GM11168 (cell line): ENCODE data around the gene DCLK1.

ENCODE experiments used
- in situ Hi-C: fragments of 300-500 bp; cut with MboI; formaldehyde crosslinking; loops from one replicate; pipeline ENCODE4 v1.12.0; 2022; ENCODE audit warnings: low sequenced_read_pairs; ENCODE audit not compliant: unreplicated experiment

The DCLK1 gene

GRCh38 chr13:35884211-35884760, 246.9 kb downstream of the DCLK1 start:
- in situ Hi-C loops, result no loop called here

DNA sequence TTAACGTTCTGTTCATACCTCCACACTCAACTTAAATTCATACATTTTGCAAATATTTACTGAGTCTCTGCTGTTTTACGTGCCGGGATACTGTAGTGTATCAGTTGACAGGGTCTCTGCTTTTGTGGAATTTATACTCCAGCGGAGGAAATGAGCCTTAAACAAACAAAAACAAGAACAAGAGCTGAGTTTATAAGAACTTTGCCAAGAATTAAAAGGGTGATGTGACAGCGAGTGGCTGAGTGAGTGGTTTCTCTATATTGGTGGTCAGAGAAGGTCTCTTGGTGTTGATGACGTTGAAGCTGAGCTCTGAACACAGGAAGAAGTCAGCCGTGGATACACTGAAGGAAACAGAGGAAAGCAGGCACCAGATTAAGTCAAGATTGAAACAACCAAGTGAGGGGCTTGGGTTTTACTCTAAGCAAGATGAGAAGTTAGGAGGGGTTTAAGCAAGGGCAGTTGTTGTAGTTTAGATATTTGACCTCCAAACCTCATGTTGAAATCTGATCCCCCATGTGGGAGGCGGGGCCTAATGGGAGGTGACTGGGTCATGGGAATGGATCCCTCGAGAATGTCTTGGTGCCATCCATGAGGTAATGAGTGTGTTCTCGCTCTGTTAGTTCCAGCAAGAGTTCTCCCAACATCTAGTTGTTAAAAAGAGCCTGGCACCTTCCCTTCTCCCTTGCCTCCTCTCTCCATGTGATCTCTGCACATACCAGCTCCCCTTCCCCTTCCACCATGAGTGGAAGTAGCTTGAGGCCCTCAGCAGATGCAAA, 248.3 kb downstream of the DCLK1 start:
- in situ Hi-C loops, result no loop called here

GRCh38 chr13:35881360-35881759, 249.8 kb downstream of the DCLK1 start:
- in situ Hi-C loops, result no loop called here

- in situ Hi-C loops, result no loop called here
Observed at GRCh38 chr13:35879111-35879510, 252.1 kb downstream of the DCLK1 start.

DNA sequence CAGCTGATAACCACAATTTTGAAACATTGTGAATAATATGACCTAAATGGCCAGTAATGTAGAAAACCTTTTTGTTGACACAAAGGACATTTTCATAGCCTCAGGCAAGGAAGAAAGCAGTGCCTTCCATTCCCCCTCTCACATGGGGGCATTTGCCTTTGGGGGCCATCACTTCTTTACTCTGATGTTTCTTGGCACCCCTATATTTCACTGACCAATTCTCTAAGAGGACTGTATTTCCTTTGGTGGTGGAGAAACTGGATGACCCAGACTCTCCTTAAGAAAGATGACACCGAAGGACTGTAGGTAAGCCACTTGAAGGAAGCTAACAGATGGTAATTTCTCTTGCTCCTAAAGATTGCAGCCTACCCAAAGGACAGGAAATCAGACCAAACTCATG, 254.6 kb downstream of the DCLK1 start:
- in situ Hi-C loops, result no loop called here

DNA sequence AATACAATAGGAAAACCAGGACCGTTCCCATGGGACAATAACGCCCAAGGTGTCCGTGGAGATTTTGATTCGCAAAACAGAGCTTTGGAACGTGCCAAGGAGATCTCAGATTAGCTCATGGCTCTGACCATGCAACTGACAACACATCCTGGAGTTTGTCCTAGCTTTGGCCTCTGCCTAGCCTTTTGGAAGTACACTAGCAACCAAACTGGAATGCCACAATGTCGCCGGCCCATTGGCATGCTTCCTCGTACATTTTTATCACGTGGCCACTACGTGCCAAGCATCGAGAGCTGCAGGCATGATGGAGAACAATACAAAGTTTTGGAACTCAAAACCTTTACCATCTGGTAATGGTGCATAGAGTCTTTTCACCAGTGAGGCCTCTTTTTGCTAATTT, 256.5 kb downstream of the DCLK1 start:
- in situ Hi-C loops, result no loop called here

DNA sequence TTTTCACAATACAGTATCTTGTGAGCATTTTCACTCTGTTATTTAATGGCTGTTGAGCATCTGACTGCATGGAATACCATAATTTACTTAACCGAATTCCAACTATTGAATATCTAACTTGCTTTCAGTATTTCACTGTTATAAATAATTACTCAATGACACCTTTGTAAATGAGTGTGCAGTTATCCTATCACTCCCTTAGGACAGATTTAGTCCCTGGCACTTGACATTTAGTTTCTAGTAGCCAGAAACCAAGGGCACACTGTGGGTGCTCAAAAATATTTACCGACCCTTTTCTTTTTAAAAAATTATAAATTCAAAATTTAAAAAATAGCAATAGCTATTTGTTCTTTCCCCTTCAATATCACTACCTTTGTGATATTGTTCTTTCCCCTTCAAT, 258.8 kb downstream of the DCLK1 start:
- in situ Hi-C loops, result no loop called here

DNA sequence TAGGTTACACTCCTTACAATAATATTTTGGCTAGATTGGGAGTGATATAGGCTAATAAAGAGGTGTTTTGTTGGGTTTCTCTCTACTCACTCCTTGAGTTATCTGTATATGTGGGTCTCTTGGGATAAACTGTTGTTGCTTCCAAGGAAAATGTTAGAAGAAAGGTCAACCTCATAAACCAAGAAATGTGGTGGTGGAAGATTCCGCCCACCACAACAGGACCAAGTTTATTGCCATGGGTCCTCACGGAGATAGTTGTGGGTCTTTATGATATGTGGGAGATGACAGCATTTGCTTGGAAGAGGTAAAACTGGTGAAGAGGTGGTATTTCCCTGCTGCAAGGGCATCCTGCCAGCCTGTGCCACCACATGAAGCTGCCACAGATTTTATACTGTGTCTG, 259.6 kb downstream of the DCLK1 start:
- in situ Hi-C loops, result no loop called here

- in situ Hi-C loops, result no loop called here
Observed at GRCh38 chr13:35866801-35867200, 264.4 kb downstream of the DCLK1 start.

DNA sequence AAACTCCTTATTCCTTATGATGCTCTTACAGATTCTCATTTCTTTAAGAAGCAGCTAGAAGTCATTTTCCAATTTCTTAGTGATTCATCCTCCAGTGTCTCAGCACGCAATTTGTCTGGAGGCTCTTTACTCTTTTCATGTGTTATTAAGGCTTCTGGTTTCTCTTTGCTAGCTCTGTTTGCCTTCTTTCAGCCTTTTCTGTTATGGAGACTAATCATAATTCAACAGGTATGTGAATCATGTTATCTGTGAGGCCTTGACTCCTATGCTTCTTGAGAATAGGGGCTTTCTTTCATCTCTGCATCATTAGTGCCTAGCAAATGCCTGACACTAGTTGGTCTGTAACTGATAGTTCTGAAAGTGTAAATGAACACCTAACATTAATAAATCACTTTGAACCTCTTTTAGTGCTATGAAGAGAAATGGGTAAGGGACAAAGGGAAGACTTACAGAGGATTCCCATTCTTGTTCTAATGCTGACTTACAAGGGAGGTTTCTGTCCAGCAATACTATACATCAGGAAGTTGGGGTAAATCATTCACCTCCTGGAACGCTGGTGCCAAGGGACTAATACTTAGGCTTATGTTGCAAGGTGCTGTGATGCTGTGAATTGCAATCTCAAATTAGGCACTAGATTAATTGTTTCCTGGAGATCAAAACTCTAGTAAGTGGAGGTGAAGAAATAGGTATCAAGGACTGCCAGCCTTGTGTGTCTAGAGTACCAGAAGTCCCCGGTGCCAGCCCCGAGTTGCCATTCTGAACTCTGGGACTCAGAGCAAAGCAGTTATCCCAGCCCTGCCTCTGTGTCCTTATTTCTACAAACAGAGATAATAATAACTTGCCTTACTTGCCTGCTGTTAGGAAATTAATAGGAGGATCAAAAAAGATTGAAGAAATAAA, 265.6 kb downstream of the DCLK1 start:
- in situ Hi-C loops, result no loop called here

- in situ Hi-C loops, result no loop called here
Observed at GRCh38 chr13:35860661-35861060, 270.5 kb downstream of the DCLK1 start.

DNA sequence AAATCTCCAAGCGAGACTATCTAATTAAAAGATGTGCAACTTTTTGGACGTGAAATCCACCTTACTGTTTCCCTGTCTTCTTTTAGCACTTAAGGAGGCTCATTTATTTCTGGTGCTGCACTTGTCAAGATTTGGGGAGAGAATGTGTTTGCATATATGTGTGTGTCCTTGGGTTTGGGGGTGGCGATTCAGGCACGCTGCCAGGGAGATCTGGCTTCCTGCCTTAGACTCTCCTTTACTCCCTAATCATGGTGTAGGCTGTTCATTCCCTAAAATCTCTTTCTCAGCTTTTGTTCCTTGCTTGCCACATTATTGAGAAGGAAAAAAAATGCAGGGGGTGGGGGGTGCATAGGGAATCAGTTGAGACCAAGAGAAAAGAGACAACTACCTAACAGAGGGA, 271.2 kb downstream of the DCLK1 start:
- in situ Hi-C loops, result no loop called here

DNA sequence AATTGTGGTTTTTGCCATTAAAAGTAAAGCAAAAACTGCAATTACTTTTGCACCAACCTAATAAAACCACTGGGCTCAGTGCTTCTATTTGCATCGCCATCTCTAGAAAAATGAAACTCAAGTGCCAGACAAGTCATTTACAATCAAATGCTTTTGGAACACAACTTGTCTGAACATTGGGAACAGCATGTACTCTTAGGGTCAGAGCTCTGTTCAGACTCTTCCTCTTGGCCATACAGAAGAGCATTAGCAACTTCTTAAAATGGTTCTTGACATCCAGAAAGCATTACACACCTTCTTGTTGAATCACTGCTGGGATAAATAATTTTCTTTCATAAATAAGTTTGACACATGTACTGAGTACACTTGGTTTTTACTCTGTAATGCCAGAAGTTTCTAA, 272.5 kb downstream of the DCLK1 start:
- in situ Hi-C loops, result no loop called here

DNA sequence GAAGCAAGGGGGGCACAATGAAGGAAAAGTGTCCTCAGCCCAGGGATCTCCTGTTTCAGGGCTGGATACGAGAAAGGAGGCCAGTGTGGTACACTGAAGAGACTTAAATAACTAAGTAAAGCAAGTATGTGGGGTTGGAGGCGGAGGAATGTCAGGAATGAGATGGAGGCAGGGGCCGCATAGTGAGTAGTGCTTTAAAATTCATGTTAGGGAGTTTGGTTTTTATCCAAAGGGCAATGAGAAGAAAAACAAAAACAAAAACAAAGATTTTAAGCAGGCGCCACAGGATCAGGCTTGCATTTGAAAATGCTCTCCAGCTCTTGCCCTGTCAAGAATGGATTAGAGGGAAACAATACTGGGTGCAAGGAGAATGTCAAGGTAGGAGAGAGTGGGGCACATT, 273.4 kb downstream of the DCLK1 start:
- in situ Hi-C loops, result no loop called here

- in situ Hi-C loops, result no loop called here
Observed at GRCh38 chr13:35856721-35857364, 274.3 kb downstream of the DCLK1 start.

GRCh38 chr13:35856084-35856483, 275.1 kb downstream of the DCLK1 start:
- in situ Hi-C loops, result no loop called here

DNA sequence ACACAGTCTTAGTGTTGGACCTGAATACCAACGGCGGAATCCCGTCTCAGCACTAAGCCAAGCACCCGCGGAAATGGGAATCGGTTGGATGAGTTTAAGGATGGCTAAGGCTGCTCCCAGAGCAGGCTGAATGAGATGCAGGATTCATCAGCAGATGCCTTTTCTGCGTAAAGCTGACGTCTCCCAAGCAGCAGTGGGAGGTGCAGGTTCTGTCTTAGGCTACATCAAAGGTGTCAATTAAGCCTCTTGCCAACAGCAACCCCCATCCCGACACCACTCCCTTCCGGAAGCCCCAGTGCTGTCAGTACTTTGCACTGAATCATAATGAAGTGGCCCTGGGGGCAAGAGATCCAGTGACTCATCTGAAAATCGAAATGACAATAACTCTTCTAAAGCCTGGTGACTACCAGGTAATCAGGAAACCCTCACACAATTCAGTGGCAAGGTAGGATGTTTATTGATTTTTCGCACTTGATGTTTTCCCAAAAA, 275.6 kb downstream of the DCLK1 start:
- in situ Hi-C loops, result no loop called here

DNA sequence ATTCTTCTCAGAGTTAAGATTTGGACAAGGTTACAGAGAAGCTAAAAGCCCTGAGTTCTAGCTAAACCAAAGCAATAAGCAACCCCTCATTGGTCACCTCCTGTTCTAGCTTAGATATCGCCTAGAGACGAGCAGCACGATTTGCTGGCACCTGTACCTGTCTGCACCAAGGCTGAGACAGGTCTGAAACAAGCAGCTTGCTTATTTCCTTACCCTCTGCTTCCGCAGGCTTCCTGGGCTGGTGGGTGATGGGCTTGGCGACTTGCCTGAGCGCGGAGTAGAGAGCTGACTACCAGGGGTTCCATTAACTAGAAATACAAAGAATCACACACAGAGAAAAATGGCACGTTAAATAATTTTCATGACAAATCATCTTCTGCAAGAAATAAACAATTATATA, 276.9 kb downstream of the DCLK1 start:
- in situ Hi-C loops, result no loop called here

DNA sequence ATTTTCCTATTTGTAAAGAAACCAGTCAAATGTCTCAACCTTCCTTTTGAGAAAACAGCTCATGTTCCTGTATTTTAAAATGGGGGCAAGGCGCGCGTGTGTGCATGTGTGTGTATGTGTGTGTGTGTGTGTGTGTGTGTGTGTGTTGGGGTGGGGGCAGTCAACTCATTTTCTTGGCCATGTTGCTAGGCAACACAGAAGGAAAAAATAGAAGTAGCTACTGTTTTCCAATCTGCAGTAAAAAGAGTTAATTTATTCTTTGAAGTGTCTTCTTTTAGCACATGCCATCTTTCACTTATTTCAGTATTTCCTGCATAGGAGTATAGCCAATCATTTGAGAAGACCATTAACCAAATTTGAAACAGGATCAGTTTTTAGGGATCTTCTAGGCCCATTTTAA, 279.3 kb downstream of the DCLK1 start:
- in situ Hi-C loops, result no loop called here

DNA sequence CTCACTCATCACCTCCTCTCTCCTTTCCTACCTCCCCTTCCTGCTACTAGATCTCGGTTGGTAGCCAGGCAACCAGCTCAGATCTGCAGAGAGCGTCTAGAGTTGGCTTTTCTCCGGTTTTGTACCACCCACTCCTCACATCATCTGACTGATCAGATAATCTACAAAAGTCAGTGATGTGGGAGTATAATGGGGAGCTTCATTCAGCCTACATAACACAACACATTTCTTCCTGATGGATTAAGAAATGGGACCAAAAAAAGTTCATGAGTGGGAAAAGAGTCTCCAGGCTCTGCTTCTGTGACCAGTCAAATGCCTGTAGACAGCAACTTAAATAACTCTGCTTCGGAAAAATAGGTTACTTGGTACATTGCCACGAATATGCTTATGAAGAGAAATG, 279.8 kb downstream of the DCLK1 start:
- in situ Hi-C loops, result no loop called here

- in situ Hi-C loops, result no loop called here
Observed at GRCh38 chr13:35850569-35850968, 280.6 kb downstream of the DCLK1 start.
